ENCODE results near the gene EIF2B5.
"Not testable (repeated sequence)": the region's sequence is repeated elsewhere in the genome, so short reads cannot be mapped to it uniquely, and the experiment has no call there.

DNA sequence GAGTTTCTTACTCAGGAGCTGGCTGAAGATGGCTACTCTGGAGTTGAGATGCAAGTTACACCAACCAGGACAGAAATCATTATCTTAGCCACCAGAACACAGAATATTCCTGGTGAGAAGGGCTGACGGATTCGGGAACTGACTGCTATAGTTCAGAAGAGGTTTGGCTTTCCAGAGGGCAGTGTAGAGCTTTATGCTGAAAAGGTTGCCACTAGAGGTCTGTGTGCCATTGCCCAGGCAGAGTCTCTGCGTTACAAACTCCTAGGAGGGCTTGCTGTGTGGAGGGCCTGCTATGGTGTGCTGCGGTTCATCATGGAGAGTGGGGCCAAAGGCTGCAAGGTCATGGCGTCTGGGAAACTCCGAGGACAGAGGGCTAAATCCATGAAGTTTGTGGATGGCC, 14.6 kb downstream of the EIF2B5 start:
- TF ChIP-seq, protein P1, sequence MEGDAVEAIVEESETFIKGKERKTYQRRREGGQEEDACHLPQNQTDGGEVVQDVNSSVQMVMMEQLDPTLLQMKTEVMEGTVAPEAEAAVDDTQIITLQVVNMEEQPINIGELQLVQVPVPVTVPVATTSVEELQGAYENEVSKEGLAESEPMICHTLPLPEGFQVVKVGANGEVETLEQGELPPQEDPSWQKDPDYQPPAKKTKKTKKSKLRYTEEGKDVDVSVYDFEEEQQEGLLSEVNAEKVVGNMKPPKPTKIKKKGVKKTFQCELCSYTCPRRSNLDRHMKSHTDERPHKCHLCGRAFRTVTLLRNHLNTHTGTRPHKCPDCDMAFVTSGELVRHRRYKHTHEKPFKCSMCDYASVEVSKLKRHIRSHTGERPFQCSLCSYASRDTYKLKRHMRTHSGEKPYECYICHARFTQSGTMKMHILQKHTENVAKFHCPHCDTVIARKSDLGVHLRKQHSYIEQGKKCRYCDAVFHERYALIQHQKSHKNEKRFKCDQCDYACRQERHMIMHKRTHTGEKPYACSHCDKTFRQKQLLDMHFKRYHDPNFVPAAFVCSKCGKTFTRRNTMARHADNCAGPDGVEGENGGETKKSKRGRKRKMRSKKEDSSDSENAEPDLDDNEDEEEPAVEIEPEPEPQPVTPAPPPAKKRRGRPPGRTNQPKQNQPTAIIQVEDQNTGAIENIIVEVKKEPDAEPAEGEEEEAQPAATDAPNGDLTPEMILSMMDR (conservative IDR thresholded peaks at IDR 0.05; ENCODE audit: low read length) = peak; percentile 25; the same call in 1 of the 2 replicates
- not testable (repeated sequence) for TF ChIP-seq EZH2phosphoT487 (IDR thresholded peaks at IDR 0.05; ENCODE audit: borderline replicate concordance)

All from Loucy (cell line).